Subcutaneous adipose tissue (tissue), 4 donors: ENCODE data around the gene REXO4. TPM values are rescaled to one million over a fixed set of nuclear protein-coding genes. Genes with fewer than 3 reads are reported as not detected.

Source experiments
- CTCF ChIP-seq: fragments of 450-650 bp; IDR thresholded peaks from one replicate; pipeline ENCODE4 v1.5.1; 2016; ENCODE audit warnings: low read depth, mild to moderate bottlenecking, control low read depth, antibody characterized with exemption, moderate library complexity
- total RNA-seq, 4 donors: library from RNA; depleted of rRNA; stranded (reverse); fragments of >200 nt; gene quantifications; one replicate each; pipeline ENCODE4 v1.1.0, GENCODE V29; 2016

REXO4 gene
- total RNA-seq, 4 donors from 2014 or later = 11.6 to 17.0 (median 16.6) TPM

GRCh38 chr9:133403766-133404453 lies 13.9 kb downstream of the REXO4 start:
- TF ChIP-seq CTCF = no peak

GRCh38 chr9:133402689-133403088 lies 15.1 kb downstream of the REXO4 start:
- TF ChIP-seq CTCF = no peak

- TF ChIP-seq CTCF = no peak
Observed at GRCh38 chr9:133401588-133401987, 16.2 kb downstream of the REXO4 start.

- no peak for TF ChIP-seq CTCF
Observed at GRCh38 chr9:133400292-133400691, 17.5 kb downstream of the REXO4 start.

GRCh38 chr9:133397895-133398294 lies 19.9 kb downstream of the REXO4 start:
- TF ChIP-seq CTCF = no peak

GRCh38 chr9:133397370-133397769 lies 20.4 kb downstream of the REXO4 start:
- no peak for TF ChIP-seq CTCF

- TF ChIP-seq CTCF = no peak
Observed at GRCh38 chr9:133396952-133397351, 20.9 kb downstream of the REXO4 start.
